HEK293T (cell line): ENCODE results near the gene LAMA3.
A peak's percentile ranks its signal among the peaks of the same experiment; 100 is the strongest.

Source experiments
- CTCF ChIA-PET: fragments of 350-600 bp; formaldehyde crosslinking; extraction: SDS; loops from one replicate; lab custom pipeline; 2021; ENCODE audit warnings: antibody characterized with exemption, inconsistent platforms; lab: Yijun Ruan, JAX
- POLR2A ChIA-PET: fragments of 350-600 bp; formaldehyde crosslinking; extraction: SDS; loops from one replicate; lab custom pipeline; 2020; ENCODE audit warnings: antibody characterized with exemption, inconsistent platforms; lab: Yijun Ruan, JAX
- DNase-seq: peaks from one replicate; pipeline ENCODE4 v3.0.0; 2012; ENCODE audit warnings: mixed read lengths; ENCODE audit errors: extremely low spot score
- ARNT ChIP-seq: fragments of 450-650 bp; IDR thresholded peaks from 2 replicates; pipeline ENCODE4 v1.6.1; 2017; ENCODE audit warnings: mild to moderate bottlenecking
- BHLHE40 ChIP-seq: fragments of 450-650 bp; IDR thresholded peaks from 2 replicates; pipeline ENCODE4 v1.6.1; 2016; ENCODE audit warnings: mild to moderate bottlenecking, moderate library complexity, borderline replicate concordance
- CTBP1 ChIP-seq: fragments of 450-650 bp; IDR thresholded peaks from 2 replicates; pipeline ENCODE4 v1.6.1; 2016; ENCODE audit warnings: borderline replicate concordance
- ELF4 ChIP-seq: fragments of 450-650 bp; IDR thresholded peaks from 2 replicates; pipeline ENCODE4 v1.6.1; 2017; ENCODE audit warnings: antibody characterized with exemption
- FOXA1 ChIP-seq: fragments of 450-650 bp; IDR thresholded peaks from 2 replicates; pipeline ENCODE4 v1.6.1; 2016; ENCODE audit warnings: mild to moderate bottlenecking
- FOXK2 ChIP-seq: fragments of 450-650 bp; IDR thresholded peaks from 2 replicates; pipeline ENCODE4 v1.6.1; 2016; ENCODE audit warnings: mild to moderate bottlenecking
- FOXM1 ChIP-seq: fragments of 450-650 bp; IDR thresholded peaks from 2 replicates; pipeline ENCODE4 v1.6.1; 2017; ENCODE audit warnings: mild to moderate bottlenecking, borderline replicate concordance
- HDGF ChIP-seq: fragments of 450-650 bp; IDR thresholded peaks from 2 replicates; pipeline ENCODE4 v1.6.1; 2017; ENCODE audit warnings: antibody characterized with exemption, borderline replicate concordance
- L3MBTL2 ChIP-seq: fragments of 450-650 bp; conservative IDR thresholded peaks from 2 replicates; pipeline ENCODE4 v1.6.1; 2016; ENCODE audit warnings: mild to moderate bottlenecking
- LEF1 ChIP-seq: fragments of 450-650 bp; IDR thresholded peaks from 2 replicates; pipeline ENCODE4 v1.6.1; 2017; ENCODE audit warnings: mild to moderate bottlenecking, borderline replicate concordance
- NFRKB ChIP-seq: fragments of 450-650 bp; IDR thresholded peaks from 2 replicates; pipeline ENCODE4 v1.6.1; 2016; ENCODE audit warnings: mild to moderate bottlenecking, moderate library complexity
- SP1 ChIP-seq: fragments of 450-650 bp; IDR thresholded peaks from 2 replicates; pipeline ENCODE4 v1.6.1; 2017
- SUZ12 ChIP-seq: fragments of 450-650 bp; IDR thresholded peaks from 2 replicates; pipeline ENCODE4 v1.6.1; 2016; ENCODE audit warnings: mild to moderate bottlenecking
- TARDBP ChIP-seq: fragments of 450-650 bp; IDR thresholded peaks from 2 replicates; pipeline ENCODE4 v1.6.1; 2016
- ZNF384 ChIP-seq: fragments of 450-650 bp; IDR thresholded peaks from 2 replicates; pipeline ENCODE4 v1.6.1; 2016
- TF ChIP-seq, protein P1 (sequence below): fragments of 450-650 bp; IDR thresholded peaks from 2 replicates; pipeline ENCODE4 v1.6.1; 2016

Gene LAMA3

DNA sequence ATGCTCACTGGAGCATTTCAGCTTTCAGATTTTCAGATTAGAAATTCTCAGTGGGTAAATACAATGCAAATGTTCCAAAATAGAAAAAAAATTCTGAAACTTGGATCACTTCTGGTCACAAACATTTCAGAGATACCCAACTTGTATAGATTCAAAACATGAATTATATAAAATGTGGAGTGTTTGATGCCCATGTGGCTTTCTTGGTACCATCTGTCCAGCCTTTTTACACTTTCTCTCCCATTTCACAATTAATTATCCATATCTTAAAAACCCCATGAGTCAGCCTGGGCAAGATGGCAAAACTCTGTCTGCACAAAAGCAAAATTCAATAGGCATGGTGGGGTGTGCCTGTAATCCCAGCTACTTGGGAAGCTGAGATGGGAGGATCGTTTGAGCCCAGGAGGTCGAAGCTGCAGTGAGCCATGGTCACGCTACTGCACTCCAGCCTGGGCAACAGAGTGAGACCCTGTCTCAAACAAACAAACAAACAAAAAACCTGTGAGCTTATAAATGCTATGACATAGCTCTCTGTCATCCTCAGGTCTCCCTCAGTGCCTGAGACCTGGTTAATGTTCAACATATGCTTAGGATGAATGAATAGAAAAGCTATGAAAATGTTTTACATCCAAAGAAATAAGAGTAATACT, 179.0 kb downstream of the LAMA3 start:
- no peak for DNase-seq
- TF ChIP-seq SUZ12 (no peak), NFRKB (no peak), LEF1 (no peak), CTBP1 (no peak), FOXM1 (no peak), FOXK2 (no peak), L3MBTL2 (no peak), ELF4 (no peak), HDGF (no peak), ARNT (no peak), SP1 (no peak), ZNF384 (no peak), TARDBP (no peak), FOXA1 (no peak)
- TF ChIP-seq, protein P1, sequence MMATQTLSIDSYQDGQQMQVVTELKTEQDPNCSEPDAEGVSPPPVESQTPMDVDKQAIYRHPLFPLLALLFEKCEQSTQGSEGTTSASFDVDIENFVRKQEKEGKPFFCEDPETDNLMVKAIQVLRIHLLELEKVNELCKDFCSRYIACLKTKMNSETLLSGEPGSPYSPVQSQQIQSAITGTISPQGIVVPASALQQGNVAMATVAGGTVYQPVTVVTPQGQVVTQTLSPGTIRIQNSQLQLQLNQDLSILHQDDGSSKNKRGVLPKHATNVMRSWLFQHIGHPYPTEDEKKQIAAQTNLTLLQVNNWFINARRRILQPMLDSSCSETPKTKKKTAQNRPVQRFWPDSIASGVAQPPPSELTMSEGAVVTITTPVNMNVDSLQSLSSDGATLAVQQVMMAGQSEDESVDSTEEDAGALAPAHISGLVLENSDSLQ, result no peak
- ChIA-PET CTCF (interaction anchor here (0.5 kb wide), 1 partner anchor 51 kb away, joined by 3 read pairs; no protein-coding TSS in a partner anchor), POLR2A (interaction anchor here (1.2 kb wide), 1 partner anchor 270 kb away, joined by 3 read pairs; the partner anchor contains the start of gene CABYR)

DNA sequence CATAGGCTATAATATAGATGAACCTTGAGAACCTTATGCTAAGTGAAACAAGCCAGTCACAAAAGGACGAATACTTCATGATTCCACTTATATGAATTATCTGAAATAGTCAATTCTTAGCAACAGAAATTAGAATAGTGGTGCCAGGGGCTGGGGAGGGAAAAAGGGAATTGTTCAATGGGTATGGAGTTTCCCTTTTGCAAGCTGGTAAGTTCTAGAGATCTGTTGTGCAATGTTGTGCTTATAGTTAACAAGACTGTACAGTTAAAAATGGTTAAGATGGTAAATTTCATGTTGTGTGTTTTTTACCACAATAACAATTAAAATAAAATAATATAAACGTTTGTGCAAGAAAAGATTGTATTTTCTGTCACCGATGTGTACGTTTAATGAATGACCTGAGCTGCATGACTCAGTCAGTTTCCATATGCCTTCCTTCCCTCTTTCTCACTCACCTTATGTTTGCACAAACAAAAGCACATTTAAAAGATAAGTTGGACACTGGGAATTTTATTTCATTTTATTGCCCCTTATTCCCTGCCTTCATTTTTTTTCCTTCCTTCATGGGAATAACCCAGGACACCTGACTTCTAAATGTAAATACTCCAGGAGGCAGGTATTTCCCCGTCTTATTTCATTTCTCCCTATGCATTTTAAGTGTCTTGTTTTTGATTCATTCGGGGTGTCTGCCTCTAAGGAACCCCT, 181.6 kb downstream of the LAMA3 start:
- ChIA-PET POLR2A (no interaction called here), CTCF (no interaction called here)
- no peak for DNase-seq
- TF ChIP-seq FOXK2 (no peak), FOXA1 (no peak), ELF4 (no peak), HDGF (no peak), SP1 (no peak), LEF1 (no peak), L3MBTL2 (no peak), NFRKB (no peak), ARNT (no peak), TARDBP (no peak), ZNF384 (no peak), SUZ12 (no peak), BHLHE40 (no peak), CTBP1 (no peak), FOXM1 (no peak)
- TF ChIP-seq, protein P1, result no peak

DNA sequence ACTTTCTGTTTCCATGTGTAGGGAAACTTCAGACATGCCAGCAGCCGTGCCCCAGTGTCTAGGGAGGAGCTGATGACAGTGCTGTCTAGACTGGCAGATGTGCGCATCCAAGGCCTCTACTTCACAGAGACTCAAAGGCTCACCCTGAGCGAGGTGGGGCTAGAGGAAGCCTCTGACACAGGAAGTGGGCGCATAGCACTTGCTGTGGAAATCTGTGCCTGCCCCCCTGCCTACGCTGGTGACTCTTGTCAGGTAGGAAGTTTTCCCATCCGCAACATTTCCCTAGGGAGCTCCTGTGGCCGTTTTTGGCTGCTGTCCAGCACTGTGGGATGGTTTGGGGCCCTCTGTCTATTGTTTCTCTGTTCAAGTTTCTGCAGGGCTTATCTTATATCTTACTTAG, 182.2 kb downstream of the LAMA3 start:
- peak; percentile 39 for DNase-seq
- POLR2A ChIA-PET, result interaction anchor here (0.8 kb wide), 1 partner anchor 418 kb away, joined by 3 read pairs; no protein-coding TSS in a partner anchor
- no peak for TF ChIP-seq ZNF384
- TF ChIP-seq BHLHE40, result no peak
- CTCF ChIA-PET, result no interaction called here

DNA sequence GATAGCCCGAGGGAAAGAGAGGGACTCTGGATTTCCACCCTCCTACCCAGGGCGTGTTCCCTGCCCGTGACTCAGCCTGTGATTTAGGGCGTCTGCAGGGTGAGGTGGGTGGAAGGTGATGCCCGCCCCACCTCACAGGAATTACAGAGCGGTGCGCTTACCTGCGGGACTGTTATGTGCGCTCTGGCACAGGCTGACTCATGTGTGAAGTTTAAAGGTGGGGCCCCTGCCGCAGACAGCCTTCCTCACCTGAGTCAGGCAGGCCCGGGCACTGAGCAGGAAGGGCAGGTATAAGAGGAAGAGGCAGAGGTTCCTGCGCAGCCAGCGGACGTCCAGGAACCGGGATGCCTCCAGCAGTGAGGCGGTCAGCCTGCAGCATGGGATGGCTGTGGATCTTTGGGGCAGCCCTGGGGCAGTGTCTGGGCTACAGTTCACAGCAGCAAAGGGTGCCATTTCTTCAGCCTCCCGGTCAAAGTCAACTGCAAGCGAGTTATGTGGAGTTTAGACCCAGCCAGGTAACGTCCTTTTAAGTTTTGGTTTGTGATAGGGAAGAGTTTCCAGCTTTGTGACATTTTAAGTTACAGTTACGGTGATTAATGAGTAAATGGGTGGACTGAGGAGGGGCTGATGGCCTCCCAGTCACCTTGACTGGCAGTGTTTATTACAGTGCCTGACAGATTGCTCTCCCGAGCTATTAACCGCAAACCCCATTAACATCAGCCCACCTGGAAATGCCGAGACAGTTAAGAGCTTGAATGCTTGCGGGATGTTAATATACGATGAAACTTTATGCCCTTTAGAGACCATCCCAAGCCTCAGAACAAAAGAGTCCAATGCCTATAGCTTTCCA, 183.7 kb downstream of the LAMA3 start:
- TF ChIP-seq ARNT, result no peak
- TF ChIP-seq L3MBTL2, result no peak
- no peak for TF ChIP-seq TARDBP
- no peak for TF ChIP-seq LEF1
- TF ChIP-seq FOXK2, result no peak
- TF ChIP-seq, protein P1, result peak; percentile 83
- no peak for TF ChIP-seq HDGF
- ChIA-PET CTCF (no interaction called here), POLR2A (no interaction called here)
- DNase-seq, result no peak

DNA sequence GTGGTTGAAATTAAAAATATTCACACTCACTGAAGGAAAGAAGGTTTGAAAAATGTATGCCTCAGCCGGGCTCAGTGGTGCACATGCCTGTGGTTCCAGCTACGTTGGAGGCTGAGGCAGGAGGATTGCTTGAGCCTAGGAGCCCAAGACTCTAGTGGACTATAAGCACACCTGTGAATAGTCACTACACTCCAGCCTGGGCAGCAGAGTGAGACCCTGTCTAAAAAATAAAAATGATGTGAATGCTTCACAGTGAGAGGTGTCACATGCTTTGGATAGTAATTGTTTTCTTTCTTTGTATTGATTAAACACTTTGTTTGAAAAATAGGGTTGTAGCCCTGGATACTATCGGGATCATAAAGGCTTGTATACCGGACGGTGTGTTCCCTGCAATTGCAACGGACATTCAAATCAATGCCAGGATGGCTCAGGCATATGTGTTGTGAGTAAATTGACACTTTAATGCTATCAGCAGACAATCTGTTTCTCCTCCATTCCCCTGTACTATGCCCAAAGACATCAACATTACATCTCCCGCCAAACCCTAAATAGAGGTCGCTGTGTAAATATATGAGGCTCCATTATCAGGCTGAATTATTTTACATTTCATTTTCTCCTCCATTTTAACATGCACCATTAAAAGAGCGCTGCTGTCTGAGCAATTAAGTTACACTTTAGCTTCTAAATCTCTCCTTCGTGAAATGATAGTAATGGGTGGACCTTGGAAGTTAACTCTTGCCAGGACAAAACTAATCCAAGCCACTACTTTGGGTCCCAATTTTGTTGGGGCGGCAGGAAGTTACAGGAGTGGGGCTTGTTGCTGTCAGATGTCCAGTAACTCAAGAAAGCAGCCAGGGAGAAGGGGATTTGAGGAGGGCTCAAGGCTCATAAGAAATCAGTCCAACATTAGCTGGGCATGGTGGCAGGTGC, 187.0 kb downstream of the LAMA3 start:
- ChIA-PET CTCF (no interaction called here), POLR2A (no interaction called here)
- TF ChIP-seq CTBP1, result no peak
- TF ChIP-seq HDGF, result no peak
- no peak for TF ChIP-seq FOXM1
- no peak for TF ChIP-seq SP1
- TF ChIP-seq ZNF384, result no peak
- TF ChIP-seq, protein P1, result no peak
- no peak for TF ChIP-seq L3MBTL2
- TF ChIP-seq ELF4, result no peak
- no peak for TF ChIP-seq SUZ12
- no peak for TF ChIP-seq TARDBP
- TF ChIP-seq NFRKB, result no peak
- TF ChIP-seq FOXA1, result no peak
- no peak for TF ChIP-seq ARNT
- TF ChIP-seq FOXK2, result no peak
- no peak for TF ChIP-seq BHLHE40
- no peak for DNase-seq
